GM23338 (cell line): Measurements from ENCODE around the gene CDK5RAP2. TPM values are rescaled to one million over a fixed set of nuclear protein-coding genes. Genes with fewer than 3 reads are reported as not detected.

Experiments used
- ATAC-seq: fragments of 200-7000 bp; cut with Tn5 transposase; 3 replicates; pipeline ENCODE4 v1.9.1; 2020
- DNase-seq: peaks from one replicate; pipeline ENCODE4 v3.0.0-alpha.2; 2015; ENCODE audit warnings: low spot score
- H2AFZ ChIP-seq: fragments of 200-600 bp; sonication (generic); 2 replicates; pipeline ENCODE4 v1.8.0; 2016; ENCODE audit warnings: antibody characterized with exemption, mild to moderate bottlenecking, moderate library complexity
- H3F3A ChIP-seq: fragments of 200-600 bp; sonication (generic); replicated peaks from 2 replicates; pipeline ENCODE4 v1.8.0; 2017; ENCODE audit warnings: antibody characterized with exemption, mixed run types, low read depth
- H3K27ac ChIP-seq: fragments of 200-600 bp; sonication (generic); 2 replicates; pipeline ENCODE4 v1.6.1; 2016; ENCODE audit warnings: low read depth
- H3K27me3 ChIP-seq: fragments of 200-600 bp; sonication (generic); 2 replicates; pipeline ENCODE4 v1.8.0; 2016; ENCODE audit warnings: mild to moderate bottlenecking, mixed run types, moderate library complexity; ENCODE audit not compliant: insufficient read depth
- H3K36me3 ChIP-seq: fragments of 200-600 bp; sonication (generic); 2 replicates; pipeline ENCODE4 v1.8.0; 2016; ENCODE audit warnings: mild to moderate bottlenecking; ENCODE audit not compliant: insufficient read depth
- H3K4me1 ChIP-seq: fragments of 200-600 bp; sonication (generic); 2 replicates; pipeline ENCODE4 v1.8.0; 2016; ENCODE audit warnings: mild to moderate bottlenecking, moderate library complexity; ENCODE audit not compliant: insufficient read depth
- H3K4me2 ChIP-seq: fragments of 200-600 bp; sonication (generic); 2 replicates; pipeline ENCODE4 v1.7.1; 2017; ENCODE audit warnings: mixed run types
- H3K4me3 ChIP-seq: fragments of 200-600 bp; sonication (generic); 2 replicates; pipeline ENCODE4 v1.6.1; 2016; ENCODE audit warnings: mixed run types
- H3K79me2 ChIP-seq: fragments of 200-600 bp; sonication (generic); replicated peaks from 2 replicates; pipeline ENCODE4 v1.8.0; 2017; ENCODE audit warnings: mild to moderate bottlenecking; ENCODE audit not compliant: insufficient read depth
- H3K9me2 ChIP-seq: fragments of 200-600 bp; sonication (generic); 2 replicates; pipeline ENCODE4 v1.8.0; 2017; ENCODE audit not compliant: insufficient read depth
- H4K20me1 ChIP-seq: fragments of 200-600 bp; sonication (generic); replicated peaks from 2 replicates; pipeline ENCODE4 v1.8.0; 2017; ENCODE audit warnings: mild to moderate bottlenecking; ENCODE audit not compliant: insufficient read depth
- H3K27ac Mint-ChIP-seq: 2 replicates; pipeline ENCODE4 v1.8.0; 2020; ENCODE audit warnings: inconsistent platforms, mild to moderate bottlenecking, moderate library complexity, mixed read lengths
- H3K27me3 Mint-ChIP-seq: 3 replicates; pipeline ENCODE4 v1.8.0; 2022; ENCODE audit warnings: low read depth, mild to moderate bottlenecking, moderate library complexity, mixed read lengths, inconsistent platforms; ENCODE audit not compliant: insufficient read depth, poor library complexity
- H3K36me3 Mint-ChIP-seq: 3 replicates; pipeline ENCODE4 v1.8.0; 2021; ENCODE audit warnings: low read depth, mild to moderate bottlenecking, inconsistent platforms, moderate library complexity, mixed read lengths
- H3K4me1 Mint-ChIP-seq: 3 replicates; pipeline ENCODE4 v1.8.0; 2020; ENCODE audit warnings: mild to moderate bottlenecking, inconsistent platforms, mixed read lengths
- H3K4me3 Mint-ChIP-seq: 3 replicates; pipeline ENCODE4 v1.8.0; 2021; ENCODE audit warnings: moderate library complexity, mild to moderate bottlenecking, inconsistent platforms, mixed read lengths
- H3K9me3 Mint-ChIP-seq: 3 replicates; pipeline ENCODE4 v1.8.0; 2020; ENCODE audit warnings: moderate library complexity, mild to moderate bottlenecking, inconsistent platforms, mixed read lengths
- CREB1 ChIP-seq: fragments of 250-450 bp; sonication (Bioruptor Pico); IDR thresholded peaks from 2 replicates; pipeline ENCODE4 v1.5.0; 2020; ENCODE audit warnings: low read depth, mild to moderate bottlenecking, moderate library complexity
- ETS1 ChIP-seq: IDR thresholded peaks from 2 replicates; pipeline ENCODE4 v1.6.1; 2016; ENCODE audit warnings: antibody characterized with exemption
- EZH2phosphoT487 ChIP-seq: fragments of 200-600 bp; sonication (generic); IDR thresholded peaks from one replicate; pipeline ENCODE4 v1.8.1; 2018; ENCODE audit warnings: antibody characterized with exemption; ENCODE audit not compliant: unreplicated experiment
- JUNB ChIP-seq: IDR thresholded peaks from one replicate; pipeline ENCODE4 v1.6.1; 2016; ENCODE audit warnings: antibody characterized with exemption; ENCODE audit not compliant: unreplicated experiment
- POLR2AphosphoS5 ChIP-seq: IDR thresholded peaks from 2 replicates; pipeline ENCODE4 v1.6.1; 2016; ENCODE audit warnings: antibody characterized with exemption, low read depth
- REST ChIP-seq: IDR thresholded peaks from one replicate; pipeline ENCODE4 v1.6.1; 2018; ENCODE audit warnings: antibody characterized with exemption; ENCODE audit not compliant: unreplicated experiment
- STAT1 ChIP-seq: IDR thresholded peaks from one replicate; pipeline ENCODE4 v1.6.1; 2016; ENCODE audit warnings: antibody characterized with exemption; ENCODE audit not compliant: unreplicated experiment
- ZNF114 ChIP-seq: fragments of 250-450 bp; sonication (Bioruptor Pico); IDR thresholded peaks from 2 replicates; pipeline ENCODE4 v1.5.0; 2020; ENCODE audit warnings: mild to moderate bottlenecking, moderate library complexity
- ZNF331 ChIP-seq: fragments of 250-450 bp; sonication (Bioruptor Pico); IDR thresholded peaks from 2 replicates; pipeline ENCODE4 v1.5.0; 2020; ENCODE audit warnings: low read depth, mild to moderate bottlenecking, moderate library complexity
- polyA plus RNA-seq: library from polyadenylated mRNA; unstranded; fragments of >200 nt; fragmentation: Nextera tagmentation; extraction: Ambion mirVana; gene quantifications from 2 replicates; pipeline ENCODE4 v1.2.1, GENCODE V29; 2016
- total RNA-seq: library from RNA; depleted of rRNA; stranded (reverse); fragments of >200 nt; shearing (Covaris generic); gene quantifications from 2 replicates; pipeline ENCODE4 v1.2.3, GENCODE V29; 2014
- TF ChIP-seq, protein P1 (sequence below), 2 experiments: fragments of 200-600 bp in 1 of 2; sonication (generic) in 1 of 2; conservative IDR thresholded peaks; 2 replicates each; pipeline versions ENCODE4 v1.5.1 to v1.6.1; 2016 to 2017; ENCODE audit warnings: antibody characterized with exemption in 2 of 2, low read depth in 2 of 2, mild to moderate bottlenecking in 2 of 2, moderate library complexity in 1 of 2

Gene CDK5RAP2
- total and polyA plus RNA-seq, 2 experiments from 2014 or later, result 50.7 to 65.7 TPM

GRCh38 chr9:120453792-120454191 is 126.2 kb downstream of the CDK5RAP2 start (continued):
- TF ChIP-seq, protein P1, sequence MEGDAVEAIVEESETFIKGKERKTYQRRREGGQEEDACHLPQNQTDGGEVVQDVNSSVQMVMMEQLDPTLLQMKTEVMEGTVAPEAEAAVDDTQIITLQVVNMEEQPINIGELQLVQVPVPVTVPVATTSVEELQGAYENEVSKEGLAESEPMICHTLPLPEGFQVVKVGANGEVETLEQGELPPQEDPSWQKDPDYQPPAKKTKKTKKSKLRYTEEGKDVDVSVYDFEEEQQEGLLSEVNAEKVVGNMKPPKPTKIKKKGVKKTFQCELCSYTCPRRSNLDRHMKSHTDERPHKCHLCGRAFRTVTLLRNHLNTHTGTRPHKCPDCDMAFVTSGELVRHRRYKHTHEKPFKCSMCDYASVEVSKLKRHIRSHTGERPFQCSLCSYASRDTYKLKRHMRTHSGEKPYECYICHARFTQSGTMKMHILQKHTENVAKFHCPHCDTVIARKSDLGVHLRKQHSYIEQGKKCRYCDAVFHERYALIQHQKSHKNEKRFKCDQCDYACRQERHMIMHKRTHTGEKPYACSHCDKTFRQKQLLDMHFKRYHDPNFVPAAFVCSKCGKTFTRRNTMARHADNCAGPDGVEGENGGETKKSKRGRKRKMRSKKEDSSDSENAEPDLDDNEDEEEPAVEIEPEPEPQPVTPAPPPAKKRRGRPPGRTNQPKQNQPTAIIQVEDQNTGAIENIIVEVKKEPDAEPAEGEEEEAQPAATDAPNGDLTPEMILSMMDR (conservative IDR thresholded peaks at IDR 0.05; ENCODE audit: low read depth in 2 of 2), result no peak
- TF ChIP-seq ETS1, result no peak

GRCh38 chr9:120452631-120453030 is 127.3 kb downstream of the CDK5RAP2 start:
- H3K4me1 Mint-ChIP-seq, result peaks cover 14% of the 10 kb centered on the region

More at GRCh38 chr9:120452631-120453030, 127.3 kb downstream of the CDK5RAP2 start:
- no peak overlapping the region for H2AFZ ChIP-seq
- no peaks in the 10 kb centered on the region for H3K27me3 ChIP-seq
- peaks cover 8% of the 10 kb centered on the region; the same call in 1 of the 2 replicates for H3K36me3 ChIP-seq
- no peaks in the 10 kb centered on the region for H3F3A ChIP-seq
- no peaks in the 10 kb centered on the region for H3K9me2 ChIP-seq
- no peaks in the 10 kb centered on the region for H3K79me2 ChIP-seq
- no peak overlapping the region for H3K4me2 ChIP-seq
- 0 out of 2 replicates have a peak, but pooled peaks cover 5% of the 10 kb centered on the region for H4K20me1 ChIP-seq
- 0 out of 2 replicates have a peak, but pooled peaks cover 6% of the 10 kb centered on the region for H3K4me1 ChIP-seq
- no peak overlapping the region for H3K27ac ChIP-seq
- H3K36me3 Mint-ChIP-seq, result peaks cover 11% of the 10 kb centered on the region
- no peaks in the 10 kb centered on the region; the same call in 2 of the 3 replicates for H3K9me3 Mint-ChIP-seq
- DNase-seq (no peak), ATAC-seq (no peak)
- TF ChIP-seq STAT1 (no peak), POLR2AphosphoS5 (no peak), REST (no peak), CREB1 (CRISPR knock-in tag) (no peak), ZNF114 (no peak), ZNF331 (no peak), EZH2phosphoT487 (no peak), JUNB (no peak)
- H3K4me3 Mint-ChIP-seq, result no peak overlapping the region
- no peak overlapping the region for H3K4me3 ChIP-seq
- H3K27ac Mint-ChIP-seq, result no peak overlapping the region
- H3K27me3 Mint-ChIP-seq, result no peaks in the 10 kb centered on the region
